Neural cell (in vitro differentiated cells): Measurements from ENCODE around the gene VAX1. TPM values are rescaled to one million over a fixed set of nuclear protein-coding genes. Genes with fewer than 3 reads are reported as not detected.

ENCODE experiments used
- H2AFZ ChIP-seq: fragments of 200-600, 300-800 bp; sonication (generic), shearing (Covaris generic); 2 replicates; pipeline ENCODE4 v1.6.0; 2014; ENCODE audit warnings: low read depth, mild to moderate bottlenecking, antibody characterized with exemption, low read length, moderate library complexity
- H3F3A ChIP-seq: fragments of 200-600 bp; shearing (Covaris generic); 2 replicates; pipeline ENCODE4 v1.6.1; 2016; ENCODE audit warnings: mild to moderate bottlenecking, moderate library complexity, mixed read lengths, antibody characterized with exemption, low read length; ENCODE audit not compliant: insufficient read depth, poor library complexity, severe bottlenecking
- H3K27ac ChIP-seq: fragments of 200-600, 300-800 bp; sonication (generic), shearing (Covaris generic); 2 replicates; pipeline ENCODE4 v1.5.1; 2014; ENCODE audit warnings: mild to moderate bottlenecking, low read length, moderate library complexity
- H3K27me3 ChIP-seq: fragments of 300-800, 200-600 bp; sonication (generic), shearing (Covaris generic); 2 replicates; pipeline ENCODE4 v1.6.0; 2014; ENCODE audit warnings: mild to moderate bottlenecking, low read depth, low read length, moderate library complexity; ENCODE audit not compliant: insufficient read depth
- H3K36me3 ChIP-seq: fragments of 300-800, 200-600 bp; sonication (generic), shearing (Covaris generic); 2 replicates; pipeline ENCODE4 v1.5.1; 2014; ENCODE audit warnings: mild to moderate bottlenecking, antibody characterized with exemption, low read length, moderate library complexity; ENCODE audit not compliant: insufficient read depth
- H3K4me2 ChIP-seq: fragments of 300-800, 200-600 bp; sonication (generic), shearing (Covaris generic); 2 replicates; pipeline ENCODE4 v1.6.0; 2014; ENCODE audit warnings: mild to moderate bottlenecking, low read length
- H3K4me3 ChIP-seq: fragments of 300-800, 200-600 bp; sonication (generic), shearing (Covaris generic); 2 replicates; pipeline ENCODE4 v1.5.1; 2014; ENCODE audit warnings: mild to moderate bottlenecking, low read length, moderate library complexity
- H3K79me2 ChIP-seq: fragments of 200-600 bp; shearing (Covaris generic); replicated peaks from 2 replicates; pipeline ENCODE4 v1.6.0; 2014; ENCODE audit warnings: mild to moderate bottlenecking, low read length, moderate library complexity; ENCODE audit not compliant: insufficient read depth
- H3K9ac ChIP-seq: fragments of 300-800, 200-600 bp; sonication (generic), shearing (Covaris generic); 2 replicates; pipeline ENCODE4 v1.6.1; 2016; ENCODE audit warnings: mild to moderate bottlenecking, low read length, mixed read lengths
- H3K9me2 ChIP-seq: fragments of 200-600 bp; shearing (Covaris generic); 2 replicates; pipeline ENCODE4 v1.6.1; 2016; ENCODE audit warnings: mild to moderate bottlenecking, low read length, mixed read lengths; ENCODE audit not compliant: insufficient read depth
- H3K9me3 ChIP-seq: fragments of 200-600, 300-800 bp; sonication (generic), shearing (Covaris generic); 2 replicates; pipeline ENCODE4 v1.6.1; 2016; ENCODE audit warnings: mild to moderate bottlenecking, mixed run types, low read length, moderate library complexity, mixed read lengths
- H4K20me1 ChIP-seq: fragments of 200-600 bp; shearing (Covaris generic); 2 replicates; pipeline ENCODE4 v1.6.1; 2016; ENCODE audit warnings: mild to moderate bottlenecking, mixed run types; ENCODE audit not compliant: insufficient read depth
- CTCF ChIP-seq: fragments of 450-650 bp; IDR thresholded peaks from 2 replicates; pipeline ENCODE4 v1.5.1; 2014; ENCODE audit warnings: antibody characterized with exemption, mild to moderate bottlenecking, moderate library complexity; ENCODE audit not compliant: poor library complexity, severe bottlenecking
- MXI1 ChIP-seq: fragments of 450-650 bp; conservative IDR thresholded peaks from 2 replicates; pipeline ENCODE4 v1.6.1; 2014; ENCODE audit warnings: antibody characterized with exemption, mild to moderate bottlenecking; ENCODE audit not compliant: poor library complexity, severe bottlenecking
- POLR2AphosphoS5 ChIP-seq: IDR thresholded peaks from 2 replicates; pipeline ENCODE4 v1.6.1; 2012
- RAD21 ChIP-seq: fragments of 450-650 bp; conservative IDR thresholded peaks from 2 replicates; pipeline ENCODE4 v1.6.1; 2014; ENCODE audit warnings: antibody characterized with exemption, mild to moderate bottlenecking, moderate library complexity
- REST ChIP-seq: IDR thresholded peaks from 2 replicates; pipeline ENCODE4 v1.6.1; 2012; ENCODE audit warnings: borderline replicate concordance
- SMC3 ChIP-seq: fragments of 450-650 bp; conservative IDR thresholded peaks from 2 replicates; pipeline ENCODE4 v1.6.1; 2014; ENCODE audit warnings: antibody characterized with exemption, mild to moderate bottlenecking, moderate library complexity; ENCODE audit not compliant: poor library complexity
- TAF1 ChIP-seq: IDR thresholded peaks from 2 replicates; pipeline ENCODE4 v1.6.1; 2012; ENCODE audit warnings: low read depth
- polyA plus RNA-seq: library from polyadenylated mRNA; depleted of rRNA; stranded (reverse); fragments of >200 nt; gene quantifications from 2 replicates; pipeline ENCODE4 v1.2.3, GENCODE V29; 2014

VAX1 gene
- polyA plus RNA-seq, 1 donor from 2014 or later, result 0.63 TPM

- H3K36me3 ChIP-seq, result no peaks in the 10 kb centered on the region
- TF ChIP-seq CTCF (peak; percentile 98), RAD21 (peak; percentile 97), MXI1 (no peak), SMC3 (peak; percentile 97), POLR2AphosphoS5 (no peak)
- no peak overlapping the region for H3K27ac ChIP-seq
- peak overlapping the region; percentile 66 for H3K4me3 ChIP-seq
- H3K9me3 ChIP-seq, result no peaks in the 10 kb centered on the region
- H3K9me2 ChIP-seq, result no peaks in the 10 kb centered on the region
- H3K27me3 ChIP-seq, result peaks cover 22% of the 10 kb centered on the region
- no peaks in the 10 kb centered on the region for H4K20me1 ChIP-seq
- no peaks in the 10 kb centered on the region for H3K79me2 ChIP-seq
- H3K4me2 ChIP-seq, result no peak overlapping the region
- peak overlapping the region; percentile 45 for H3K9ac ChIP-seq
- no peaks in the 10 kb centered on the region for H3F3A ChIP-seq
- H2AFZ ChIP-seq, result peak overlapping the region; percentile 16
Measured at GRCh38 chr10:117174439-117175214, 36.6 kb upstream of the VAX1 start.

- Histone ChIP-seq H3K36me3 (no peaks in the 10 kb centered on the region), H3K79me2 (no peaks in the 10 kb centered on the region), H4K20me1 (no peaks in the 10 kb centered on the region), H3K4me3 (no peak overlapping the region), H3K27me3 (peaks cover 56% of the 10 kb centered on the region), H3F3A (no peaks in the 10 kb centered on the region), H2AFZ (no peak overlapping the region), H3K4me2 (no peak overlapping the region), H3K9me2 (no peaks in the 10 kb centered on the region), H3K27ac (no peak overlapping the region), H3K9ac (no peak overlapping the region), H3K9me3 (no peaks in the 10 kb centered on the region)
- no peak for TF ChIP-seq TAF1
- TF ChIP-seq REST, result no peak
- no peak for TF ChIP-seq SMC3
Measured at GRCh38 chr10:117170244-117170643, 32.2 kb upstream of the VAX1 start.

- no peaks in the 10 kb centered on the region for H3K9me3 ChIP-seq
- no peak overlapping the region for H2AFZ ChIP-seq
- H3K27ac ChIP-seq, result no peak overlapping the region
- H3K9me2 ChIP-seq, result no peaks in the 10 kb centered on the region
- H3K27me3 ChIP-seq, result peaks cover 60% of the 10 kb centered on the region
- no peak overlapping the region for H3K4me3 ChIP-seq
- H3K9ac ChIP-seq, result no peak overlapping the region
- TF ChIP-seq TAF1 (no peak), SMC3 (no peak)
- H4K20me1 ChIP-seq, result no peaks in the 10 kb centered on the region
- H3K4me2 ChIP-seq, result no peak overlapping the region
- no peaks in the 10 kb centered on the region for H3F3A ChIP-seq
- H3K36me3 ChIP-seq, result no peaks in the 10 kb centered on the region
- H3K79me2 ChIP-seq, result no peaks in the 10 kb centered on the region
Measured at GRCh38 chr10:117169480-117169879, 31.4 kb upstream of the VAX1 start.
